Uterus (tissue), 4 donors: ENCODE data around the gene CORIN. TPM values are rescaled to one million over a fixed set of nuclear protein-coding genes. Genes with fewer than 3 reads are reported as not detected.
"Not testable (repeated sequence)": the region's sequence is repeated elsewhere in the genome, so short reads cannot be mapped to it uniquely, and the experiment has no call there.

ENCODE experiments used
- DNase-seq, 2 donors: peaks; one replicate each; pipeline ENCODE4 v3.0.0-alpha.2; 2019 to 2020
- H3K27ac ChIP-seq, 2 donors: fragments of 200-600 bp; sonication (generic); 1 replicate in 1 of 2; 2 replicates in 1 of 2; pipeline ENCODE4 v1.5.1; 2016 to 2018
- H3K27me3 ChIP-seq, 2 donors: fragments of 200-600 bp; sonication (generic); one replicate each; pipeline ENCODE4 v1.5.1; 2018 to 2019; ENCODE audit warnings: control low read depth in 1 of 2
- H3K36me3 ChIP-seq, 2 donors: fragments of 200-600 bp; sonication (generic); one replicate each; pipeline ENCODE4 v1.5.1; 2019; ENCODE audit warnings: control low read depth in 1 of 2
- H3K4me1 ChIP-seq, 2 donors: fragments of 200-600 bp; sonication (generic); one replicate each; pipeline ENCODE4 v1.5.1; 2018 to 2019; ENCODE audit warnings: control low read depth in 1 of 2
- H3K4me3 ChIP-seq, 2 donors: fragments of 200-600 bp; sonication (generic); 1 replicate in 1 of 2; 2 replicates in 1 of 2; pipeline ENCODE4 v1.5.1; 2018 to 2019; ENCODE audit warnings: mild to moderate bottlenecking in 1 of 2
- H3K9me3 ChIP-seq, 2 donors: fragments of 200-600 bp; sonication (generic); one replicate each; pipeline ENCODE4 v1.5.1; 2019; ENCODE audit warnings: control low read depth in 1 of 2
- CTCF ChIP-seq, 4 experiments: fragments of 200-600 bp in 2 of 4; fragments of 450-650 bp in 2 of 4; sonication (generic) in 2 of 4; IDR thresholded peaks; one replicate each; pipeline ENCODE4 v1.5.1; 2016 to 2019; ENCODE audit warnings: antibody characterized with exemption in 4 of 4, mild to moderate bottlenecking in 2 of 4, moderate library complexity in 1 of 4
- POLR2A ChIP-seq, 2 donors: fragments of 450-650 bp; IDR thresholded peaks; one replicate each; pipeline ENCODE4 v1.6.1; 2016; ENCODE audit warnings: antibody characterized with exemption in 2 of 2, mild to moderate bottlenecking in 1 of 2, moderate library complexity in 1 of 2
- intact Hi-C: fragments of 100-400 bp; cut with DNase I; formaldehyde crosslinking; loops from one replicate; pipeline ENCODE4 v1.15.1; 2023; ENCODE audit warnings: low total_unique reads
- total RNA-seq, 4 donors: library from RNA; depleted of rRNA in 3 of 4; stranded (reverse); fragments of >200 nt in 3 of 4; gene quantifications; one replicate each; pipeline versions ENCODE4 v1.1.0 to v1.2.4, GENCODE V29; 2014 to 2023
- donor health status: DM: yes; HTN: yes; CAD: no.

Gene CORIN
- total RNA-seq, 4 donors from 2014 or later = 4.8 to 8.5 (median 6.4) TPM

GRCh38 chr4:47698837-47699236 is 139.0 kb downstream of the CORIN start:
- Histone ChIP-seq H3K27ac (no peak overlapping the region), H3K27me3 (no peaks in the 10 kb centered on the region), H3K4me3 (no peak overlapping the region), H3K4me1 (no peaks in the 10 kb centered on the region), H3K36me3 (no peaks in the 10 kb centered on the region), H3K9me3 (no peaks in the 10 kb centered on the region)
- TF ChIP-seq CTCF (IDR thresholded peaks at IDR 0.05) (no peak), POLR2A (IDR thresholded peaks at IDR 0.05) (no peak)
- intact Hi-C loops = no loop called here
- DNase-seq = no peak

DNA sequence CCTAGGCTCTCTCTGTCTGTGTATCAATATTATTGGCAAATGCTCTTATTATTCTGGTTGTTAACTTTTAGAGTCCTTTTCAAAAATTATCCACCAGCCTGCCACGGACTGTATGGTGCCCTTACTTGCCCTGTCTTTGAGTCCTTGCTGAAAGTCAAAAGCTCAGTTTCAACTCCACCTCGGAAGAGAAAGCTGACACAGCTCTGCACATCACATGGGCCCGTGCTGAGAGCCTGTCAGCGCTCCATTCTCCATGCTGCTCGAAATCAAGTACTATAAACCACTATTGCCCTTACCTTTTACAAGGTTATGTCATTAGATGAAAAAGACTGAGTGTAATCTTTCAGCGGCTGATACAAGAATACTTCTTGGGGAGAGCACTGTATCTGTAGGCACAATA is 141.0 kb downstream of the CORIN start:
- Histone ChIP-seq H3K9me3 (no peaks in the 10 kb centered on the region), H3K36me3 (no peaks in the 10 kb centered on the region), H3K27me3 (no peaks in the 10 kb centered on the region), H3K27ac (no peak overlapping the region), H3K4me3 (no peak overlapping the region), H3K4me1 (no peaks in the 10 kb centered on the region)
- no peak for DNase-seq
- intact Hi-C loops = no loop called here
- TF ChIP-seq CTCF (IDR thresholded peaks at IDR 0.05) (no peak), POLR2A (IDR thresholded peaks at IDR 0.05) (no peak)

- H3K4me1 ChIP-seq = no peaks in the 10 kb centered on the region
- H3K27ac ChIP-seq = no peak overlapping the region
- H3K9me3 ChIP-seq = no peaks in the 10 kb centered on the region
- no peak for TF ChIP-seq POLR2A (IDR thresholded peaks at IDR 0.05)
- TF ChIP-seq CTCF (IDR thresholded peaks at IDR 0.05) = no peak
- no peak for DNase-seq
- no peak overlapping the region for H3K4me3 ChIP-seq
- no peaks in the 10 kb centered on the region for H3K27me3 ChIP-seq
- intact Hi-C loops = no loop called here
- no peaks in the 10 kb centered on the region for H3K36me3 ChIP-seq
Measured at GRCh38 chr4:47695260-47695659, 142.6 kb downstream of the CORIN start.

GRCh38 chr4:47694322-47694721 is 143.5 kb downstream of the CORIN start:
- no peak for DNase-seq
- H3K4me1 ChIP-seq = no peaks in the 10 kb centered on the region
- no peaks in the 10 kb centered on the region for H3K36me3 ChIP-seq
- intact Hi-C loops = no loop called here
- H3K27ac ChIP-seq = no peak overlapping the region
- H3K9me3 ChIP-seq = no peaks in the 10 kb centered on the region
- TF ChIP-seq POLR2A (IDR thresholded peaks at IDR 0.05) = no peak
- no peak for TF ChIP-seq CTCF (IDR thresholded peaks at IDR 0.05)
- no peaks in the 10 kb centered on the region for H3K27me3 ChIP-seq
- no peak overlapping the region for H3K4me3 ChIP-seq

GRCh38 chr4:47692691-47693090 is 145.2 kb downstream of the CORIN start:
- no peak for TF ChIP-seq CTCF (IDR thresholded peaks at IDR 0.05)
- TF ChIP-seq POLR2A (IDR thresholded peaks at IDR 0.05) = no peak
- no peak overlapping the region for H3K27ac ChIP-seq
- intact Hi-C loops = no loop called here
- no peaks in the 10 kb centered on the region for H3K4me1 ChIP-seq
- H3K27me3 ChIP-seq = no peaks in the 10 kb centered on the region
- H3K36me3 ChIP-seq = no peaks in the 10 kb centered on the region
- H3K9me3 ChIP-seq = no peaks in the 10 kb centered on the region
- H3K4me3 ChIP-seq = no peak overlapping the region
- DNase-seq = no peak

GRCh38 chr4:47691757-47692383 is 146.0 kb downstream of the CORIN start:
- H3K4me1 ChIP-seq, DNase-seq, H3K9me3 ChIP-seq, intact Hi-C loops, H3K4me3 ChIP-seq, H3K36me3 ChIP-seq, H3K27me3 ChIP-seq, H3K27ac ChIP-seq: not testable (repeated sequence)
